ENCODE measurements around the gene CX3CR1. TPM values are rescaled to one million over a fixed set of nuclear protein-coding genes. Genes with fewer than 3 reads are reported as not detected.
A peak's percentile ranks its signal among the peaks of the same experiment; 100 is the strongest.

CX3CR1 gene
- total and polyA plus RNA-seq, 9 of the 15 experiments (the other 6 are each of a cell fraction or from before 2014, with no cell fraction given) = 0.03 to 0.21 TPM; not detected in 7

- Histone ChIP-seq H3K27ac (ENCODE audit: extremely low read depth, low read depth, low read length) (no peak overlapping the region), H3K9ac (ENCODE audit: insufficient read depth in 1 of 2, low read depth in 2 of 2, low read length in 2 of 2) (no peak overlapping the region), H2AFZ (ENCODE audit: low read depth, low read length) (no peak overlapping the region), H3K36me3 (ENCODE audit: control insufficient read depth, insufficient read depth, low read length) (no peaks in the 10 kb centered on the region), H3K4me1 (replicated peaks in 1 of 2; ENCODE audit: control insufficient read depth in 2 of 2, insufficient read depth in 2 of 2, low read length in 2 of 2) (no peaks in the 10 kb centered on the region), H3K4me3 (no peak overlapping the region), H3K79me2 (ENCODE audit: control insufficient read depth, insufficient read depth, low read length) (no peaks in the 10 kb centered on the region), H3K9me1 (ENCODE audit: control insufficient read depth, insufficient read depth, low read length) (no peaks in the 10 kb centered on the region), H4K20me1 (replicated peaks; ENCODE audit: control insufficient read depth, insufficient read depth, low read length) (peaks cover 5% of the 10 kb centered on the region; the same call in 1 of the 2 replicates), H3K4me2 (ENCODE audit: insufficient read depth, low read length) (no peak overlapping the region), H3K27me3 (ENCODE audit: control insufficient read depth in 2 of 2, insufficient read depth in 2 of 2, low read length in 2 of 2) (peaks cover 18 to 32% of the 10 kb centered on the region in 2 experiments), H3K9me3 (replicated peaks; ENCODE audit: control insufficient read depth, insufficient read depth, low read depth, low read length) (no peaks in the 10 kb centered on the region)
- POLR2A ChIA-PET = interaction anchor here (1.0 to 1.4 kb wide), 3 partner anchors 11 to 17 kb away, joined by 3 read pairs; no protein-coding TSS in a partner anchor
- ATAC-seq = no peak
- no peak for TF ChIP-seq ZNF347 (CRISPR knock-in tag; IDR thresholded peaks at IDR 0.05; ENCODE audit: low read depth)
- TF ChIP-seq HDGF (IDR thresholded peaks at IDR 0.05) = no peak
- TF ChIP-seq CEBPG (CRISPR knock-in tag; IDR thresholded peaks at IDR 0.05) = no peak
- 0 out of 4 replicates have a peak, but pooled peaks of 1 of the 2 experiments have one; percentile 24 for TF ChIP-seq CEBPG (tag; conservative IDR thresholded peaks at IDR 0.05 in 1 of 2, IDR thresholded peaks at IDR 0.05 in 1 of 2)
- TF ChIP-seq TFAP4 (CRISPR knock-in tag; IDR thresholded peaks at IDR 0.05; ENCODE audit: borderline replicate concordance) = no peak
- no peak for TF ChIP-seq ZNF408 (CRISPR knock-in tag; IDR thresholded peaks at IDR 0.05; ENCODE audit: low read depth)
- no peak for FAIRE-seq
- CTCF ChIA-PET (ENCODE audit: low intra/inter-chr PET ratio) = no interaction called here
- in situ Hi-C loops (cut with MboI) = no loop called here
- intact Hi-C loops (cut with micrococcal nuclease) = no loop called here
- BruUV-seq (replicated peaks) = no TSS peak
- DNase-seq (ENCODE audit: extremely low read depth in 1 of 4, low spot score in 3 of 4) = no peak
These were observed 38.3 kb downstream of the CX3CR1 start for GRCh38 chr3:39241561-39241960.
